HepG2 (cell line): ENCODE data around the gene ATG4B. TPM values are rescaled to one million over a fixed set of nuclear protein-coding genes. Genes with fewer than 3 reads are reported as not detected.

Source experiments
- ATAC-seq: fragments of 200-7000 bp; cut with Tn5 transposase; 3 replicates; pipeline ENCODE4 v1.9.1; 2020; ENCODE audit warnings: mild to moderate bottlenecking, moderate library complexity
- BruUV-seq: library from RNA; stranded (reverse); fragments of 400-500 nt; replicated peaks from 2 replicates; lab custom pipeline; 2021; lab: Mats Ljungman, UMichigan
- CTCF ChIA-PET: fragments of 300-600 bp; formaldehyde crosslinking; extraction: SDS; loops from one replicate; lab custom pipeline; 2021; ENCODE audit warnings: low total read pairs, inconsistent platforms, low intra/inter-chr PET ratio; lab: Yijun Ruan, JAX
- POLR2A ChIA-PET: fragments of 350-600 bp; sonication (Branson Sonifier 250); formaldehyde crosslinking; loops from one replicate; lab custom pipeline; 2020; ENCODE audit warnings: antibody characterized with exemption, inconsistent platforms; lab: Yijun Ruan, JAX
- DNase-seq: peaks from one replicate; pipeline ENCODE4 v3.0.0-alpha.2; 2015; ENCODE audit warnings: low spot score
- FAIRE-seq: peaks from 3 replicates; lab custom pipeline; 2011; peaks lifted over from hg19 to GRCh38; lab: Jason Lieb, UNC
- H2AFZ ChIP-seq: one replicate; pipeline ENCODE4 v1.6.1; 2011; ENCODE audit warnings: low read length, inconsistent platforms
- H3K27ac ChIP-seq: fragments of 300-600 bp; 3 replicates; pipeline ENCODE4 v1.8.0; 2011; ENCODE audit warnings: mixed run types, mild to moderate bottlenecking, mixed read lengths, low read length, inconsistent platforms; ENCODE audit not compliant: insufficient read depth; ENCODE audit errors: extremely low read length
- H3K27me3 ChIP-seq, 2 experiments: fragments of 200-600 bp in 1 of 2; 2 replicates in 1 of 2; 3 replicates in 1 of 2; pipeline versions ENCODE4 v1.6.0 to v1.8.0; 2011; ENCODE audit warnings: low read length in 2 of 2, mild to moderate bottlenecking in 2 of 2, moderate library complexity in 2 of 2, inconsistent platforms in 1 of 2; ENCODE audit not compliant: insufficient read depth in 2 of 2, control insufficient read depth in 1 of 2
- H3K36me3 ChIP-seq, 2 experiments: fragments of 200-600 bp in 1 of 2; replicated peaks in 1 of 2; 2 replicates in 1 of 2; 3 replicates in 1 of 2; pipeline versions ENCODE4 v1.5.1 to v1.8.0; 2011; ENCODE audit warnings: low read length in 2 of 2, inconsistent platforms in 1 of 2; ENCODE audit not compliant: insufficient read depth in 2 of 2, control insufficient read depth in 1 of 2
- H3K4me1 ChIP-seq: 2 replicates; pipeline ENCODE4 v1.5.1; 2012; ENCODE audit warnings: low read length, inconsistent platforms; ENCODE audit not compliant: insufficient read depth
- H3K4me2 ChIP-seq: 2 replicates; pipeline ENCODE4 v1.6.0; 2011; ENCODE audit warnings: low read depth, low read length, inconsistent platforms
- H3K4me3 ChIP-seq, 3 experiments: fragments of 200-600 bp in 1 of 3; sonication (generic), shearing (Covaris generic) in 1 of 3; replicated peaks in 1 of 3; 2 replicates each; pipeline ENCODE4 v1.5.1; 2011 to 2016; ENCODE audit warnings: low read length in 3 of 3, inconsistent platforms in 2 of 3, low read depth in 2 of 3, mild to moderate bottlenecking in 2 of 3, control low read depth in 1 of 3, mixed read lengths in 1 of 3; ENCODE audit not compliant: insufficient read depth in 1 of 3
- H3K79me2 ChIP-seq: one replicate; pipeline ENCODE4 v1.6.1; 2011; ENCODE audit warnings: low read length, inconsistent platforms; ENCODE audit not compliant: insufficient read depth
- H3K9ac ChIP-seq: 2 replicates; pipeline ENCODE4 v1.6.0; 2011; ENCODE audit warnings: mild to moderate bottlenecking, low read depth, low read length, inconsistent platforms; ENCODE audit not compliant: insufficient read depth
- H3K9me3 ChIP-seq: 2 replicates; pipeline ENCODE4 v1.5.1; 2012; ENCODE audit warnings: mild to moderate bottlenecking, low read length
- H4K20me1 ChIP-seq: 2 replicates; pipeline ENCODE4 v1.6.0; 2011; ENCODE audit warnings: inconsistent platforms, mild to moderate bottlenecking, low read length, moderate library complexity; ENCODE audit not compliant: insufficient read depth
- NFIC ChIP-seq: IDR thresholded peaks from 2 replicates; pipeline ENCODE4 v1.6.1; 2012; ENCODE audit warnings: mild to moderate bottlenecking, low read length, inconsistent platforms
- SALL2 ChIP-seq: sonication (generic); formaldehyde crosslinking; IDR thresholded peaks from 2 replicates; pipeline ENCODE4 v1.8.1; 2023; ENCODE audit warnings: mild to moderate bottlenecking, missing genetic modification reagents, inconsistent platforms
- THAP9 ChIP-seq: sonication (generic); formaldehyde crosslinking; IDR thresholded peaks from 2 replicates; pipeline ENCODE4; 2020; ENCODE audit warnings: missing genetic modification reagents, mild to moderate bottlenecking, borderline replicate concordance
- ZBTB2 ChIP-seq: sonication (generic); formaldehyde crosslinking; IDR thresholded peaks from 2 replicates; pipeline ENCODE4 v1.8.0; 2022; ENCODE audit warnings: low read depth, missing genetic modification reagents
- ZGPAT ChIP-seq: IDR thresholded peaks from 2 replicates; pipeline ENCODE4 v1.6.1; 2016; ENCODE audit warnings: mild to moderate bottlenecking
- ZNF124 ChIP-seq: sonication (generic); formaldehyde crosslinking; IDR thresholded peaks from 2 replicates; pipeline ENCODE4 v1.4.0; 2020; ENCODE audit warnings: missing genetic modification reagents
- ZNF326 ChIP-seq: sonication (generic); formaldehyde crosslinking; IDR thresholded peaks from 2 replicates; pipeline ENCODE4 v1.4.0; 2020; ENCODE audit warnings: missing genetic modification reagents, borderline replicate concordance
- ZNF639 ChIP-seq: conservative IDR thresholded peaks from 2 replicates; pipeline ENCODE4 v1.6.1; 2018; ENCODE audit warnings: missing genetic modification reagents
- ZNF746 ChIP-seq: sonication (generic); formaldehyde crosslinking; IDR thresholded peaks from 2 replicates; pipeline ENCODE4 v1.8.0; 2022; ENCODE audit warnings: mild to moderate bottlenecking, missing genetic modification reagents
- WGBS: methylation state at CpG from one replicate; pipeline ENCODE4 v1.1.6; 2017; ENCODE audit warnings: low lambda C conversion rate; 5-methylcytosine and 5-hydroxymethylcytosine counted together
- in situ Hi-C: cut with HindIII; loops from 2 replicates; pipeline ENCODE4 v1.10.0; 2017; ENCODE audit warnings: low pct_unique_long_range_greater_than_20kb; ENCODE audit not compliant: extremely low pct_ligation_motif_present
- intact Hi-C: fragments of 100-400 bp; cut with micrococcal nuclease; formaldehyde crosslinking; loops from one replicate; pipeline ENCODE4 v1.10.0; 2022; ENCODE audit not compliant: unreplicated experiment
- polyA plus RNA-seq, 8 experiments: library from polyadenylated mRNA; depleted of rRNA in 3 of 8; stranded (reverse) in 7 of 8; unstranded in 1 of 8; fragments of >200 nt; fragmentation: Illumina TruSeq in 4 of 8; extraction: Trizol in 4 of 8; gene quantifications; 2 replicates each; pipeline versions ENCODE4 v1.2.1 to v1.2.3, GENCODE V29; 2011 to 2016; ENCODE audit warnings: low read depth in 4 of 8, missing spikeins in 1 of 8, mixed read lengths in 1 of 8; ENCODE audit not compliant: insufficient read depth in 1 of 8
- total RNA-seq, 5 experiments: library from RNA; depleted of rRNA; stranded (reverse); fragments of >200 nt; fragmentation: Illumina TruSeq; extraction: Trizol; gene quantifications; 2 replicates each; pipeline ENCODE4 v1.2.3, GENCODE V29; 2016; ENCODE audit warnings: low read depth in 1 of 5
- TF ChIP-seq, protein P1 (sequence below), 2 experiments: sonication (generic) in 1 of 2; formaldehyde crosslinking in 1 of 2; IDR thresholded peaks; 2 replicates each; pipeline versions ENCODE4 v1.4.0 to v1.6.1; 2016 to 2020; ENCODE audit warnings: borderline replicate concordance in 1 of 2, low read depth in 1 of 2, mild to moderate bottlenecking in 1 of 2, missing genetic modification reagents in 1 of 2

Gene ATG4B
- total and polyA plus RNA-seq, 2 of the 13 experiments (the other 11 are each of a cell fraction or from before 2014, with no cell fraction given): 95.5 to 239 TPM

DNA sequence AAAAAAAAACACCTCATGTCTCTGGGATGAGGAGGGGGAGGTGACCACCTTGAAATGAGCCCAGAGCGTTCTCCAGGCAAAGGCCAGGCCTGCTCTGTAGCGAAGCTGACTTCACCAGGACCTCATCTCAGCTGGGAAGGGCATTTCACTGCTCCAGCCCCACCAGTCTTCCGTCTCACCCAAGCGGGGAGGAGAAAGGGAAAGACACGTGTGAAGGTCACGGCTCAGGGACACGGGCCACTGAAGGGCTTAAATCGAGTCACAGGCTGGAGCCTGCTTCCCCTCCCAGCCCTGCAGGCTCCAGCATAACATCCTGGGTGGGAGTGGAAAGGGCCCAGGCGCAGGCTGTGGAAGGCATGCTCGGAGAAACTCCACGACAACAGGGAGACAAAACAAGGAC, 18.7 kb upstream of the ATG4B start:
- no peaks in the 10 kb centered on the region for H4K20me1 ChIP-seq
- DNase-seq (no peak), ATAC-seq (no peak; the same call in 2 of the 3 replicates), FAIRE-seq (no peak)
- no peaks in the 10 kb centered on the region for H3K9me3 ChIP-seq
- H3K4me2 ChIP-seq: no peak overlapping the region
- H3K79me2 ChIP-seq: peaks cover 83% of the 10 kb centered on the region
- no TSS peak for BruUV-seq
- no peak overlapping the region for H3K4me3 ChIP-seq
- ChIA-PET POLR2A (no interaction called here), CTCF (no interaction called here)
- no peaks in the 10 kb centered on the region; a peak in 1 of 5 replicates for H3K27me3 ChIP-seq
- no peak overlapping the region for H3K9ac ChIP-seq
- WGBS: 95% methylated on average over 11 of the region's 11 CpGs
- peaks cover 16 to 55% of the 10 kb centered on the region in 2 experiments for H3K36me3 ChIP-seq
- intact Hi-C loops (no loop called here), in situ Hi-C loops (no loop called here)
- H3K4me1 ChIP-seq: no peaks in the 10 kb centered on the region
- no peak overlapping the region for H3K27ac ChIP-seq
- no peak overlapping the region for H2AFZ ChIP-seq
- TF ChIP-seq ZNF124 (no peak), ZBTB2 (CRISPR knock-in tag) (no peak), SALL2 (CRISPR knock-in tag) (no peak), ZNF746 (no peak), ZNF326 (CRISPR knock-in tag) (no peak), ZNF639 (CRISPR knock-in tag) (no peak), NFIC (no peak), ZGPAT (no peak), THAP9 (CRISPR knock-in tag) (no peak)
- TF ChIP-seq, protein P1, sequence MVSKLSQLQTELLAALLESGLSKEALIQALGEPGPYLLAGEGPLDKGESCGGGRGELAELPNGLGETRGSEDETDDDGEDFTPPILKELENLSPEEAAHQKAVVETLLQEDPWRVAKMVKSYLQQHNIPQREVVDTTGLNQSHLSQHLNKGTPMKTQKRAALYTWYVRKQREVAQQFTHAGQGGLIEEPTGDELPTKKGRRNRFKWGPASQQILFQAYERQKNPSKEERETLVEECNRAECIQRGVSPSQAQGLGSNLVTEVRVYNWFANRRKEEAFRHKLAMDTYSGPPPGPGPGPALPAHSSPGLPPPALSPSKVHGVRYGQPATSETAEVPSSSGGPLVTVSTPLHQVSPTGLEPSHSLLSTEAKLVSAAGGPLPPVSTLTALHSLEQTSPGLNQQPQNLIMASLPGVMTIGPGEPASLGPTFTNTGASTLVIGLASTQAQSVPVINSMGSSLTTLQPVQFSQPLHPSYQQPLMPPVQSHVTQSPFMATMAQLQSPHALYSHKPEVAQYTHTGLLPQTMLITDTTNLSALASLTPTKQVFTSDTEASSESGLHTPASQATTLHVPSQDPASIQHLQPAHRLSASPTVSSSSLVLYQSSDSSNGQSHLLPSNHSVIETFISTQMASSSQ (IDR thresholded peaks at IDR 0.05; ENCODE audit: low read depth): no peak
- TF ChIP-seq, protein P1 (CRISPR knock-in tag; IDR thresholded peaks at IDR 0.05; ENCODE audit: borderline replicate concordance): no peak
